Mucosa of rectum (tissue), 2 donors: ENCODE measurements around the gene RAD9B.
"Not testable (repeated sequence)": the region's sequence is repeated elsewhere in the genome, so short reads cannot be mapped to it uniquely, and the experiment has no call there.

Experiments
- H3K27ac ChIP-seq, 2 donors: one replicate each; pipeline ENCODE4 v1.7.0; 2013; ENCODE audit warnings: inconsistent platforms in 2 of 2, low read depth in 2 of 2, low read length in 2 of 2
- H3K27me3 ChIP-seq, 2 donors: one replicate each; pipeline ENCODE4 v1.7.0; 2013; ENCODE audit warnings: low read length in 2 of 2; ENCODE audit not compliant: control insufficient read depth in 2 of 2, insufficient read depth in 2 of 2
- H3K36me3 ChIP-seq, 2 donors: one replicate each; pipeline ENCODE4 v1.7.0; 2013; ENCODE audit warnings: low read length in 2 of 2; ENCODE audit not compliant: control insufficient read depth in 2 of 2, insufficient read depth in 2 of 2
- H3K4me1 ChIP-seq, 2 donors: one replicate each; pipeline ENCODE4 v1.7.0; 2013; ENCODE audit warnings: low read length in 2 of 2, mild to moderate bottlenecking in 1 of 2; ENCODE audit not compliant: control insufficient read depth in 2 of 2, insufficient read depth in 2 of 2
- H3K4me3 ChIP-seq, 2 donors: one replicate each; pipeline ENCODE4 v1.7.0; 2013; ENCODE audit warnings: low read length in 2 of 2
- H3K9ac ChIP-seq, 2 donors: one replicate each; pipeline ENCODE4 v1.7.0; 2013; ENCODE audit warnings: low read length in 2 of 2, low read depth in 1 of 2, mild to moderate bottlenecking in 1 of 2
- H3K9me3 ChIP-seq, 2 donors: one replicate each; pipeline ENCODE4 v1.7.0; 2013; ENCODE audit warnings: low read length in 2 of 2; ENCODE audit not compliant: control insufficient read depth in 2 of 2
- donor health status: healthy.
- donor health status: Normal muscosa, but diverticular disease.

RAD9B gene

GRCh38 chr12:110538869-110539622 is 36.9 kb downstream of the RAD9B start:
- Histone ChIP-seq H3K9ac (no peak overlapping the region), H3K36me3 (peaks cover 22 to 35% of the 10 kb centered on the region in 2 donors), H3K9me3 (no peaks in the 10 kb centered on the region), H3K27me3 (no peaks in the 10 kb centered on the region), H3K4me3 (no peak overlapping the region), H3K4me1 (peaks cover 23 to 28% of the 10 kb centered on the region in 2 donors), H3K27ac (peak overlapping the region; percentile 58 to 74)

- H3K27ac ChIP-seq, result no peak overlapping the region
Observed at GRCh38 chr12:110540048-110540447, 37.9 kb downstream of the RAD9B start.

GRCh38 chr12:110543252-110543959 is 41.3 kb downstream of the RAD9B start:
- H3K27ac ChIP-seq, result peak overlapping the region; percentile 64 to 68
- no peak overlapping the region for H3K9ac ChIP-seq
- peaks cover 8 to 15% of the 10 kb centered on the region in 2 donors for H3K36me3 ChIP-seq
- H3K4me1 ChIP-seq, result peaks cover 8 to 18% of the 10 kb centered on the region in 2 donors
- no peaks in the 10 kb centered on the region for H3K9me3 ChIP-seq
- H3K4me3 ChIP-seq, result no peak overlapping the region
- H3K27me3 ChIP-seq, result no peaks in the 10 kb centered on the region

More at GRCh38 chr12:110540048-110540447, 37.9 kb downstream of the RAD9B start:
- Histone ChIP-seq H3K4me1 (peaks cover 24 to 28% of the 10 kb centered on the region in 2 donors), H3K36me3 (peaks cover 22 to 34% of the 10 kb centered on the region in 2 donors), H3K9me3 (no peaks in the 10 kb centered on the region), H3K4me3 (no peak overlapping the region), H3K27me3 (no peaks in the 10 kb centered on the region), H3K9ac (no peak overlapping the region)

GRCh38 chr12:110543965-110544364 is 41.8 kb downstream of the RAD9B start:
- H3K9ac ChIP-seq, result no peak overlapping the region
- H3K4me1 ChIP-seq, result peaks cover 6 to 12% of the 10 kb centered on the region in 2 donors
- H3K36me3 ChIP-seq, result peaks cover 13 to 15% of the 10 kb centered on the region in 2 donors
- no peaks in the 10 kb centered on the region for H3K27me3 ChIP-seq
- peak overlapping the region; percentile 64 to 68 for H3K27ac ChIP-seq
- no peak overlapping the region for H3K4me3 ChIP-seq
- no peaks in the 10 kb centered on the region for H3K9me3 ChIP-seq

GRCh38 chr12:110545259-110545658 is 43.1 kb downstream of the RAD9B start:
- H3K36me3 ChIP-seq, result peaks cover 13 to 14% of the 10 kb centered on the region in 2 donors
- not testable (repeated sequence) for H3K27me3 ChIP-seq, H3K9me3 ChIP-seq, H3K4me1 ChIP-seq, H3K9ac ChIP-seq, H3K4me3 ChIP-seq, H3K27ac ChIP-seq

- H3K9ac ChIP-seq, result no peak overlapping the region
- peaks cover 13 to 14% of the 10 kb centered on the region in 2 donors for H3K36me3 ChIP-seq
- H3K27ac ChIP-seq, result no peak overlapping the region
- no peak overlapping the region for H3K4me3 ChIP-seq
- H3K9me3 ChIP-seq, result no peaks in the 10 kb centered on the region
- no peaks in the 10 kb centered on the region for H3K27me3 ChIP-seq
- H3K4me1 ChIP-seq, result peaks cover 5 to 6% of the 10 kb centered on the region in 2 donors
Observed at GRCh38 chr12:110545812-110546211, 43.7 kb downstream of the RAD9B start.

- Histone ChIP-seq H3K36me3 (peaks cover 17 to 18% of the 10 kb centered on the region in 2 donors), H3K9ac (no peak overlapping the region), H3K27me3 (no peaks in the 10 kb centered on the region), H3K4me1 (peaks cover 5 to 6% of the 10 kb centered on the region in 2 donors), H3K4me3 (no peak overlapping the region), H3K27ac (no peak overlapping the region), H3K9me3 (no peaks in the 10 kb centered on the region)
Observed at GRCh38 chr12:110546339-110546738, 44.2 kb downstream of the RAD9B start.

- Histone ChIP-seq H3K27me3 (no peaks in the 10 kb centered on the region), H3K9me3 (no peaks in the 10 kb centered on the region), H3K27ac (no peak overlapping the region), H3K4me1 (peaks cover 5 to 6% of the 10 kb centered on the region in 2 donors), H3K36me3 (peaks cover 17 to 18% of the 10 kb centered on the region in 2 donors), H3K4me3 (no peak overlapping the region), H3K9ac (no peak overlapping the region)
Observed at GRCh38 chr12:110547090-110547489, 45.0 kb downstream of the RAD9B start.

GRCh38 chr12:110548678-110549077 is 46.5 kb downstream of the RAD9B start:
- H3K4me3 ChIP-seq, result no peak overlapping the region
- no peak overlapping the region for H3K9ac ChIP-seq
- no peaks in the 10 kb centered on the region for H3K27me3 ChIP-seq
- H3K4me1 ChIP-seq, result peaks cover 0 to 5% of the 10 kb centered on the region in 2 donors
- peaks cover 17 to 18% of the 10 kb centered on the region in 2 donors for H3K36me3 ChIP-seq
- H3K27ac ChIP-seq, result no peak overlapping the region
- H3K9me3 ChIP-seq, result no peaks in the 10 kb centered on the region

- H3K27ac ChIP-seq, result no peak overlapping the region
- H3K4me1 ChIP-seq, result no peaks in the 10 kb centered on the region
- H3K27me3 ChIP-seq, result no peaks in the 10 kb centered on the region
- peaks cover 17 to 18% of the 10 kb centered on the region in 2 donors for H3K36me3 ChIP-seq
- no peak overlapping the region for H3K4me3 ChIP-seq
- H3K9ac ChIP-seq, result no peak overlapping the region
- no peaks in the 10 kb centered on the region for H3K9me3 ChIP-seq
Observed at GRCh38 chr12:110549716-110550115, 47.6 kb downstream of the RAD9B start.
